ENCODE measurements around the gene LTA. TPM values are rescaled to one million over a fixed set of nuclear protein-coding genes. Genes with fewer than 3 reads are reported as not detected.

Gene LTA
- polyA plus RNA-seq, 1 donor: not detected

- DNase-seq: no peak
These were observed 1.4 kb downstream of the LTA start for GRCh38 chr6:31573239-31574105.

GRCh38 chr6:31574106-31575061 is 2.3 kb downstream of the LTA start:
- no peak for DNase-seq

GRCh38 chr6:31575335-31575901 is 3.3 kb downstream of the LTA start, which contains the start of gene TNF:
Gene TNF (plus strand): TSS chr6:31575565. CDS start chr6:31575742, 177 bp downstream.
- peak; percentile 38 for DNase-seq

GRCh38 chr6:31575952-31576685 is 4.0 kb downstream of the LTA start:
- no peak for DNase-seq

- no peak for DNase-seq
These were observed 4.9 kb downstream of the LTA start for GRCh38 chr6:31576897-31577578.

- no peak for DNase-seq
These were observed 5.5 kb downstream of the LTA start for GRCh38 chr6:31577579-31577966.

- DNase-seq: no peak
These were observed 6.4 kb downstream of the LTA start for GRCh38 chr6:31578184-31579118.

- DNase-seq: no peak
These were observed 7.0 kb downstream of the LTA start for GRCh38 chr6:31579119-31579505.

GRCh38 chr6:31579546-31580437 is 7.7 kb downstream of the LTA start:
- DNase-seq: no peak

GRCh38 chr6:31580438-31580740 is 8.3 kb downstream of the LTA start:
- no peak for DNase-seq

GRCh38 chr6:31580807-31581433 is 8.8 kb downstream of the LTA start:
- DNase-seq: peak; percentile 89

GRCh38 chr6:31581434-31582229 is 9.5 kb downstream of the LTA start:
- DNase-seq: no peak

- DNase-seq: no peak
These were observed 10.1 kb downstream of the LTA start, which contains the start of gene LTB for GRCh38 chr6:31582230-31582643. Gene LTB (minus strand): TSS chr6:31582424. CDS start chr6:31582417, 7 bp downstream.

- no peak for DNase-seq
These were observed 13.4 kb downstream of the LTA start for GRCh38 chr6:31585491-31585890.

- no peak for DNase-seq
These were observed 13.9 kb downstream of the LTA start, which contains the start of gene LST1 for GRCh38 chr6:31586008-31586407. Gene LST1 (plus strand): TSS chr6:31586277. CDS start chr6:31587300, 1,023 bp downstream.

- no peak for DNase-seq
These were observed 14.7 kb downstream of the LTA start for GRCh38 chr6:31586599-31587281.

Data from hindlimb muscle (tissue), 1 donor.